A549 (cell line): ENCODE results near the gene MACF1. TPM values are rescaled to one million over a fixed set of nuclear protein-coding genes. Genes with fewer than 3 reads are reported as not detected.
"Not testable (repeated sequence)": the region's sequence is repeated elsewhere in the genome, so short reads cannot be mapped to it uniquely, and the experiment has no call there.

Experiments
- ATAC-seq, 2 experiments: fragments of 200-7000 bp in 1 of 2; fragments of >200 bp in 1 of 2; cut with Nextera tagmentation in 1 of 2; cut with Tn5 transposase in 1 of 2; 3 replicates each; pipeline versions ENCODE4 v1.8.0 to v1.9.1; 2018 to 2020; ENCODE audit warnings: mild to moderate bottlenecking in 1 of 2, moderate library complexity in 1 of 2
- CTCF ChIA-PET: fragments of 300-600 bp; sonication (Branson Sonifier 250); formaldehyde crosslinking; extraction: SDS; loops from one replicate; lab custom pipeline; 2021; ENCODE audit warnings: antibody characterized with exemption, inconsistent platforms; lab: Yijun Ruan, JAX
- POLR2A ChIA-PET: fragments of 350-600 bp; formaldehyde crosslinking; extraction: SDS; loops from one replicate; lab custom pipeline; 2021; ENCODE audit warnings: antibody characterized with exemption, inconsistent platforms; lab: Yijun Ruan, JAX
- DNase-seq, 2 experiments: peaks; one replicate each; pipeline versions ENCODE4 v3.0.0 to v3.0.0-alpha.2; 2011 to 2016; ENCODE audit warnings: low read depth in 1 of 2, low spot score in 1 of 2
- FAIRE-seq: peaks from 2 replicates; lab custom pipeline; 2011; peaks lifted over from hg19 to GRCh38; lab: Jason Lieb, UNC
- H3K27ac ChIP-seq, 2 experiments: fragments of >200 bp; sonication (Bioruptor Twin); formaldehyde crosslinking; 3 replicates each; pipeline ENCODE4 v1.5.1; 2016 to 2017
- H3K4me1 ChIP-seq: fragments of >200 bp; sonication (Bioruptor Twin); formaldehyde crosslinking; 3 replicates; pipeline ENCODE4 v1.6.1; 2016
- H3K4me2 ChIP-seq: fragments of >200 bp; sonication (Bioruptor Twin); formaldehyde crosslinking; 3 replicates; pipeline ENCODE4 v1.6.1; 2016
- H3K4me3 ChIP-seq: fragments of >200 bp; sonication (Bioruptor Twin); formaldehyde crosslinking; 3 replicates; pipeline ENCODE4 v1.5.1; 2016
- H3K9me3 ChIP-seq: fragments of >200 bp; sonication (Bioruptor Twin); formaldehyde crosslinking; 3 replicates; pipeline ENCODE4 v1.6.1; 2016
- ATOH8 ChIP-seq: fragments of 250-450 bp; sonication (Bioruptor Pico); IDR thresholded peaks from 2 replicates; pipeline ENCODE4 v1.5.0; 2020; ENCODE audit warnings: low read depth, mild to moderate bottlenecking, moderate library complexity
- BCL3 ChIP-seq: fragments of >200 bp; sonication (Bioruptor Twin); formaldehyde crosslinking; IDR thresholded peaks from 3 replicates; pipeline ENCODE4 v1.6.1; 2016
- BHLHE40 ChIP-seq: IDR thresholded peaks from 2 replicates; pipeline ENCODE4 v1.6.1; 2012; ENCODE audit warnings: low read depth, low read length, inconsistent platforms
- CBX8 ChIP-seq: fragments of 200-600 bp; sonication (generic); IDR thresholded peaks from 2 replicates; pipeline ENCODE4 v1.6.1; 2016
- CEBPB ChIP-seq, 2 experiments: fragments of >200 bp in 1 of 2; sonication (Bioruptor Twin) in 1 of 2; formaldehyde crosslinking in 1 of 2; IDR thresholded peaks; 2 replicates each; pipeline ENCODE4 v1.6.1; 2012 to 2016
- CHD4 ChIP-seq: fragments of 200-600 bp; sonication (generic); IDR thresholded peaks from 2 replicates; pipeline ENCODE4 v1.6.1; 2016; ENCODE audit warnings: antibody characterized with exemption, mild to moderate bottlenecking, borderline replicate concordance
- CTCF ChIP-seq: fragments of >200 bp; sonication (Bioruptor Twin); formaldehyde crosslinking; IDR thresholded peaks from 3 replicates; pipeline ENCODE4 v1.5.1; 2016
- EHMT2 ChIP-seq: fragments of 200-600 bp; sonication (generic); IDR thresholded peaks from 2 replicates; pipeline ENCODE4 v1.6.1; 2016; ENCODE audit warnings: antibody characterized with exemption, low read depth, mild to moderate bottlenecking, moderate library complexity
- HDAC2 ChIP-seq: fragments of 200-600 bp; sonication (generic); IDR thresholded peaks from 2 replicates; pipeline ENCODE4 v1.6.1; 2016
- HEYL ChIP-seq: fragments of 250-450 bp; sonication (Bioruptor Pico); IDR thresholded peaks from 2 replicates; pipeline ENCODE4 v1.8.0; 2021; ENCODE audit warnings: mild to moderate bottlenecking, moderate library complexity
- HOXB5 ChIP-seq: fragments of 250-450 bp; sonication (Bioruptor Pico); IDR thresholded peaks from 2 replicates; pipeline ENCODE4 v1.5.0; 2020; ENCODE audit warnings: mild to moderate bottlenecking, moderate library complexity
- JUNB ChIP-seq: fragments of >200 bp; sonication (Bioruptor Twin); formaldehyde crosslinking; IDR thresholded peaks from 2 replicates; pipeline ENCODE4 v1.6.1; 2016
- KDM5A ChIP-seq: fragments of 200-600 bp; sonication (generic); IDR thresholded peaks from 2 replicates; pipeline ENCODE4 v1.6.1; 2016; ENCODE audit warnings: antibody characterized with exemption, mild to moderate bottlenecking
- MAFK ChIP-seq: fragments of 450-650 bp; IDR thresholded peaks from 2 replicates; pipeline ENCODE4 v1.6.1; 2014; ENCODE audit not compliant: partially characterized antibody
- MYC ChIP-seq: IDR thresholded peaks from 2 replicates; pipeline ENCODE4 v1.6.1; 2012; ENCODE audit warnings: mild to moderate bottlenecking, inconsistent platforms, low read length, improper control_type of control experiment, borderline replicate concordance
- NFE2L2 ChIP-seq: fragments of 150-350 bp; conservative IDR thresholded peaks from 2 replicates; pipeline ENCODE4 v1.6.1; 2014; ENCODE audit warnings: low read length
- NR3C1 ChIP-seq: fragments of >200 bp; sonication (Bioruptor Twin); formaldehyde crosslinking; IDR thresholded peaks from 3 replicates; pipeline ENCODE4 v1.6.1; 2017
- POLR2A ChIP-seq: IDR thresholded peaks from 2 replicates; pipeline ENCODE4 v1.6.1; 2012; ENCODE audit warnings: mild to moderate bottlenecking, low read length
- RAD21 ChIP-seq, 2 experiments: fragments of >200 bp in 1 of 2; sonication (Bioruptor Twin) in 1 of 2; formaldehyde crosslinking in 1 of 2; IDR thresholded peaks in 1 of 2; conservative IDR thresholded peaks in 1 of 2; 2 replicates in 1 of 2; 3 replicates in 1 of 2; pipeline ENCODE4 v1.6.1; 2012 to 2018; ENCODE audit warnings: inconsistent platforms in 1 of 2
- RCOR1 ChIP-seq: fragments of 150-350 bp; IDR thresholded peaks from 2 replicates; pipeline ENCODE4 v1.6.1; 2014; ENCODE audit warnings: antibody characterized with exemption, low read length, low read depth
- REST ChIP-seq: fragments of 200-600 bp; sonication (generic); IDR thresholded peaks from 2 replicates; pipeline ENCODE4 v1.6.1; 2016; ENCODE audit warnings: antibody characterized with exemption, mild to moderate bottlenecking, moderate library complexity
- SMC3 ChIP-seq: fragments of >200 bp; sonication (Bioruptor Twin); formaldehyde crosslinking; IDR thresholded peaks from 3 replicates; pipeline ENCODE4 v1.6.1; 2018; ENCODE audit warnings: inconsistent platforms
- TFCP2L1 ChIP-seq: fragments of 250-450 bp; sonication (Bioruptor Pico); IDR thresholded peaks from 2 replicates; pipeline ENCODE4 v1.5.0; 2021; ENCODE audit warnings: mild to moderate bottlenecking
- ZC3H11A ChIP-seq: fragments of 450-650 bp; IDR thresholded peaks from 2 replicates; pipeline ENCODE4 v1.6.1; 2014; ENCODE audit warnings: antibody characterized with exemption, mild to moderate bottlenecking
- whole genome bisulfite sequencing: methylation state at CpG from one replicate; pipeline ENCODE4 v1.1.6; 2017; ENCODE audit errors: missing lambda C conversion rate; 5-methylcytosine and 5-hydroxymethylcytosine counted together
- polyA plus RNA-seq, 4 experiments: library from polyadenylated mRNA; depleted of rRNA in 3 of 4; stranded (reverse); fragments of >200 nt; fragmentation: RNase III in 1 of 4; extraction: RNeasy Plus Mini Kit Qiagen cat#74134 plus additional on column Dnase treatment in 1 of 4; gene quantifications; 2 replicates in 3 of 4; 3 replicates in 1 of 4; pipeline ENCODE4 v1.2.3, GENCODE V29; 2011 to 2017

The MACF1 gene
- polyA plus RNA-seq, 2 of the 4 experiments (the other 2 are of a cell fraction): 45.7 to 64.2 TPM

GRCh38 chr1:39494671-39495410 is 290.3 kb downstream of the MACF1 start:
- Histone ChIP-seq H3K9me3 (no peaks in the 10 kb centered on the region), H3K4me1 (no peaks in the 10 kb centered on the region), H3K27ac (no peak overlapping the region), H3K4me3 (no peak overlapping the region), H3K4me2 (no peak overlapping the region)
- no peak for FAIRE-seq
- ATAC-seq: no peak
- ChIA-PET CTCF (no interaction called here), POLR2A (no interaction called here)
- 83% methylated on average over 1 of the region's 14 CpGs for WGBS
- TF ChIP-seq BHLHE40 (no peak), NFE2L2 (no peak), RCOR1 (no peak), KDM5A (no peak), HDAC2 (no peak)
- no peak for DNase-seq

- H3K4me3 ChIP-seq, H3K4me1 ChIP-seq, POLR2A ChIA-PET, H3K9me3 ChIP-seq, H3K27ac ChIP-seq, H3K4me2 ChIP-seq, ATAC-seq, DNase-seq, FAIRE-seq: not testable (repeated sequence)
- 67% methylated on average over 5 of the region's 5 CpGs for WGBS
- CTCF ChIA-PET: interaction anchor here (0.6 kb wide), 1 partner anchor 26 kb away, joined by 3 read pairs; no protein-coding TSS in a partner anchor
These were observed 292.0 kb downstream of the MACF1 start for GRCh38 chr1:39496520-39496919.

GRCh38 chr1:39497585-39497984 is 293.1 kb downstream of the MACF1 start:
- Histone ChIP-seq H3K27ac (no peak overlapping the region), H3K4me2 (no peak overlapping the region), H3K4me3 (no peak overlapping the region), H3K9me3 (no peaks in the 10 kb centered on the region), H3K4me1 (no peaks in the 10 kb centered on the region)
- TF ChIP-seq POLR2A (no peak), TFCP2L1 (CRISPR knock-in tag) (no peak), CHD4 (no peak), SMC3 (no peak), CTCF (no peak), NR3C1 (no peak), HEYL (CRISPR knock-in tag) (no peak), CEBPB (IDR thresholded peaks at IDR 0.05) (no peak), RAD21 (conservative IDR thresholded peaks at IDR 0.05 in 1 of 2, IDR thresholded peaks at IDR 0.05 in 1 of 2) (no peak), MAFK (no peak), ZC3H11A (no peak), BCL3 (no peak), HOXB5 (CRISPR knock-in tag) (no peak), CBX8 (no peak), MYC (no peak), JUNB (no peak), REST (no peak), EHMT2 (no peak), ATOH8 (CRISPR knock-in tag) (no peak)
- FAIRE-seq: no peak
- no peak for ATAC-seq
- WGBS: 58% methylated on average over 2 of the region's 5 CpGs
- DNase-seq: no peak
- CTCF ChIA-PET: no interaction called here
- POLR2A ChIA-PET: no interaction called here

GRCh38 chr1:39498096-39498710 is 293.7 kb downstream of the MACF1 start:
- H3K4me1 ChIP-seq, POLR2A ChIA-PET, H3K9me3 ChIP-seq, H3K27ac ChIP-seq, H3K4me3 ChIP-seq, DNase-seq, H3K4me2 ChIP-seq, FAIRE-seq, CTCF ChIA-PET, ATAC-seq: not testable (repeated sequence)
- WGBS: 96% methylated on average over 3 of the region's 9 CpGs
